Gastrocnemius medialis (tissue), 4 donors: Measurements from ENCODE around the gene CACNA1D.

Experiments
- CTCF ChIP-seq, 5 experiments: fragments of 450-650 bp in 3 of 5; fragments of 200-600 bp in 2 of 5; sonication (generic) in 2 of 5; IDR thresholded peaks in 4 of 5; conservative IDR thresholded peaks in 1 of 5; 1 replicate in 4 of 5; 2 replicates in 1 of 5; pipeline ENCODE4 v1.5.1; 2016 to 2019; ENCODE audit warnings: antibody characterized with exemption in 5 of 5, mild to moderate bottlenecking in 3 of 5, moderate library complexity in 3 of 5
- POLR2A ChIP-seq, 2 donors: fragments of 450-650 bp; IDR thresholded peaks; one replicate each; pipeline ENCODE4 v1.6.1; 2017; ENCODE audit warnings: antibody characterized with exemption in 2 of 2, mild to moderate bottlenecking in 2 of 2, moderate library complexity in 2 of 2

GRCh38 chr3:53844262-53845102 is 350.1 kb downstream of the CACNA1D start:
- no peak for TF ChIP-seq CTCF (IDR thresholded peaks at IDR 0.05 in 4 of 5, conservative IDR thresholded peaks at IDR 0.05 in 1 of 5)
- no peak for TF ChIP-seq POLR2A (IDR thresholded peaks at IDR 0.05)
